ENCODE results near the gene SLC39A7. TPM values are rescaled to one million over a fixed set of nuclear protein-coding genes. Genes with fewer than 3 reads are reported as not detected.

SLC39A7 gene
- total and polyA plus RNA-seq, 2 experiments from 2014 or later: 26.9 to 126 TPM

- Histone ChIP-seq H3K9ac (no peak overlapping the region), H2AFZ (no peak overlapping the region), H3F3A (ENCODE audit: insufficient read depth) (peaks cover 13% of the 10 kb centered on the region; the same call in 1 of the 2 replicates), H3K36me3 (ENCODE audit: low read depth) (0 out of 2 replicates have a peak, but pooled peaks cover 5% of the 10 kb centered on the region), H3K4me3 (peak overlapping the region; percentile 78), H3K4me2 (ENCODE audit: unreplicated experiment) (no peak overlapping the region), H3K27me3 (replicated peaks; ENCODE audit: insufficient read depth) (no peaks in the 10 kb centered on the region), H4K20me1 (ENCODE audit: insufficient read depth) (no peaks in the 10 kb centered on the region), H3K4me1 (ENCODE audit: insufficient read depth) (peaks cover 17% of the 10 kb centered on the region), H3K9me3 (ENCODE audit: low read depth) (no peaks in the 10 kb centered on the region), H3K27ac (no peak overlapping the region), H3K9me2 (ENCODE audit: insufficient read depth) (no peaks in the 10 kb centered on the region), H3K79me2 (ENCODE audit: insufficient read depth) (peaks cover 9% of the 10 kb centered on the region)
- in situ Hi-C loops (cut with MboI): no loop called here
- no peak for DNase-seq
- TF ChIP-seq EZH2phosphoT487 (IDR thresholded peaks at IDR 0.05; ENCODE audit: insufficient read depth, low read depth): no peak
- TF ChIP-seq EZH2 (IDR thresholded peaks at IDR 0.05; ENCODE audit: insufficient read depth, poor library complexity, severe bottlenecking): no peak
- 93 to 94% methylated on average over 16 to 18 of the region's 18 CpGs for WGBS, 2 experiments (ENCODE audit: low coverage in 1 of 2, low lambda C conversion rate in 2 of 2, missing lambda C conversion rate in 2 of 2)
Measured at GRCh38 chr6:33211666-33212422, 11.2 kb downstream of the SLC39A7 start.

DNA sequence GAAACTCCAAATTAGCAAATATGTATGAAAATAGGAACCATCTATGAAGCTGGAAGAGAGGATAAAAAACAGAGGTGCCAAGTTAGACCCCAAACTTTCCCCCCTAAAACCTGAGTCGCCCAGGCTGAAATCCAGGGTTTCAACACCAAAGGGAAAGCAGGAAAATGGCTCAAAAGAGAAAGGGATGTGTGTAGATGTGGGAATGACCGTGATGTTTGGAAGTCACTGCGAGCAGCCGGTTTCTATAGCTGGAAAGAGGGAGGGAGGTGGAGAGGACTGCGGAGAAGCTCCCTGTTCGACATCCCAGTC, 12.1 kb downstream of the SLC39A7 start:
- H3K36me3 ChIP-seq (ENCODE audit: low read depth): 0 out of 2 replicates have a peak, but pooled peaks cover 5% of the 10 kb centered on the region
- H3K79me2 ChIP-seq (ENCODE audit: insufficient read depth): peaks cover 8% of the 10 kb centered on the region
- H3K4me1 ChIP-seq (ENCODE audit: insufficient read depth): peaks cover 10% of the 10 kb centered on the region
- peaks cover 13% of the 10 kb centered on the region; the same call in 1 of the 2 replicates for H3F3A ChIP-seq (ENCODE audit: insufficient read depth)
- H2AFZ ChIP-seq: peak overlapping the region; percentile 66
- no peaks in the 10 kb centered on the region for H3K9me3 ChIP-seq (ENCODE audit: low read depth)
- peak overlapping the region; percentile 66 for H3K9ac ChIP-seq
- H3K27ac ChIP-seq: no peak overlapping the region
- H3K9me2 ChIP-seq (ENCODE audit: insufficient read depth): no peaks in the 10 kb centered on the region
- TF ChIP-seq EZH2 (IDR thresholded peaks at IDR 0.05; ENCODE audit: insufficient read depth, poor library complexity, severe bottlenecking) (no peak), EZH2phosphoT487 (IDR thresholded peaks at IDR 0.05; ENCODE audit: insufficient read depth, low read depth) (no peak)
- H3K4me2 ChIP-seq (ENCODE audit: unreplicated experiment): peak overlapping the region; percentile 98
- peak; percentile 62 for DNase-seq
- no peaks in the 10 kb centered on the region for H3K27me3 ChIP-seq (replicated peaks; ENCODE audit: insufficient read depth)
- H4K20me1 ChIP-seq (ENCODE audit: insufficient read depth): no peaks in the 10 kb centered on the region
- in situ Hi-C loops (cut with MboI): no loop called here
- H3K4me3 ChIP-seq: peak overlapping the region; percentile 78
- WGBS, 2 experiments (ENCODE audit: low coverage in 1 of 2, low lambda C conversion rate in 2 of 2, missing lambda C conversion rate in 2 of 2): 0 to 1% methylated on average over 6 of the region's 6 CpGs

DNA sequence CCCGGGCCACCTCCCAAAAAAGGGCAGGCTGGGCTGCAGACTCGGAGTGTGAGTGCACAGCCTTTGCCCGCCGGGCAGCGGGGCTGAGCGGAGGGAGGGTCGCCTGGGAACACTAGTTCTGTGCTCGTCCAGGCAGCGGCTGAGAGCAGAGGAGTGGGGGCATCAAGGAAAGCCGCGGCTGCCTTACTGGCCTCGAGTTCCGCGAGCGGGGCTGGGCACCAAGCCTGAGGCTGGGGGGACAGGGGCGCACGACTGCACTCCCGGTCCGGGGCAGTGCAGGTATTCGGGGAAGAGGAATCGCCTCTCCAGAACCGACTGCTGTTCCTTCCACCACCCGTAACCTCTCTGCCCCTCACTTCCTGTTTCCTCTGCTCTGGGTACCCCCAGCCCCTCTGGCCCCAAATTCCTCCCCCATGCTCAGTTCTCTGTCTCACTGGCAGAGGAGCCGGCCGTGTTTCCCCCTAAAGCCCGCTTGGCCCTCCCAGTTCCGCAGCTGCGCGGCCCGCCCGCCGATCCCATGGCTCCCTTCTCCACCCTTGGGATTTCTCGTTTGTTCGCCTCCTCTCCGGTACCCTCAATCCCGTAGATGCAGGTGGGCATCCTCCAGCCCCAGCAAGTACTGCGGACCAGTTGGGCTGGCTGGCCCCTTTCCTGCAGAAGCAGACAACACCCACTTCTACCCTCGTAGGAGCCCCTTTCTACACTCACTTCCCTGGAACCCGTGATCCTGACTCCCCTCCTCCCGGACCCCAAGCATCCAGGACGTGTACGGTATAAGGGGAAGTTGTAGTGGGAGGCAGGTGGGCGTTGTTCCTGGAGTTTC, 12.7 kb downstream of the SLC39A7 start:
- WGBS, 2 experiments (ENCODE audit: low coverage in 1 of 2, low lambda C conversion rate in 2 of 2, missing lambda C conversion rate in 2 of 2): 1% methylated on average over 32 to 43 of the region's 43 CpGs
- peak; percentile 54 for DNase-seq
- H3K27ac ChIP-seq: no peak overlapping the region

DNA sequence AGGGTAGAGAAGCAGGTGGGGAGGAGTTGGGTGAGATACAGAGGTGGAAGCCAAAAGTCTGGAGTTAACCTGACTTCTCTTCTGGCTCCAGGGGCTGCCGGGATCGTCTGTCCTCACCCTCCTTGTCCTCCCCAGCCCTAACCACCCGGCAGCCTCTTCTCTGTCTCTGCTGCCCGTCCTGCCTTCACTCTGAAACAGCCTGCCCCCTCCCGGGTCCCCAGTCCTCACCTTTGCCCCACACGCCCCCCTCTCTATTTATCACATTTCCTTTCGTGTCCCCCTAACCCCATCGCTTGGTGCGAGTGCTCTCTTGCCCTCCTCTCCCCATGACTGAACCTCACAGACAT, 13.3 kb downstream of the SLC39A7 start:
- Histone ChIP-seq H3K27ac (no peak overlapping the region), H3K9ac (peak overlapping the region; percentile 66), H3K79me2 (ENCODE audit: insufficient read depth) (peaks cover 1% of the 10 kb centered on the region; the same call in 1 of the 2 replicates), H3K4me1 (ENCODE audit: insufficient read depth) (peaks cover 10% of the 10 kb centered on the region), H3K9me3 (ENCODE audit: low read depth) (no peaks in the 10 kb centered on the region), H3K4me3 (peak overlapping the region; percentile 78), H3K4me2 (ENCODE audit: unreplicated experiment) (peak overlapping the region; percentile 98), H2AFZ (peak overlapping the region; percentile 66), H3K27me3 (replicated peaks; ENCODE audit: insufficient read depth) (no peaks in the 10 kb centered on the region), H3F3A (ENCODE audit: insufficient read depth) (peaks cover 12% of the 10 kb centered on the region; the same call in 1 of the 2 replicates), H4K20me1 (ENCODE audit: insufficient read depth) (no peaks in the 10 kb centered on the region), H3K9me2 (ENCODE audit: insufficient read depth) (no peaks in the 10 kb centered on the region), H3K36me3 (ENCODE audit: low read depth) (0 out of 2 replicates have a peak, but pooled peaks cover 5% of the 10 kb centered on the region)
- DNase-seq: no peak
- in situ Hi-C loops (cut with MboI): no loop called here
- no peak for TF ChIP-seq EZH2phosphoT487 (IDR thresholded peaks at IDR 0.05; ENCODE audit: insufficient read depth, low read depth)
- no peak for TF ChIP-seq EZH2 (IDR thresholded peaks at IDR 0.05; ENCODE audit: insufficient read depth, poor library complexity, severe bottlenecking)
- WGBS, 2 experiments (ENCODE audit: low coverage in 1 of 2, low lambda C conversion rate in 2 of 2, missing lambda C conversion rate in 2 of 2): 14 to 20% methylated on average over 5 to 9 of the region's 9 CpGs

More for the DNA sequence above, 12.7 kb downstream of the SLC39A7 start:
- H3F3A ChIP-seq (ENCODE audit: insufficient read depth): peaks cover 13% of the 10 kb centered on the region; the same call in 1 of the 2 replicates
- H2AFZ ChIP-seq: peak overlapping the region; percentile 66
- in situ Hi-C loops (cut with MboI): no loop called here
- H3K4me2 ChIP-seq (ENCODE audit: unreplicated experiment): peak overlapping the region; percentile 98
- H4K20me1 ChIP-seq (ENCODE audit: insufficient read depth): no peaks in the 10 kb centered on the region
- H3K27me3 ChIP-seq (replicated peaks; ENCODE audit: insufficient read depth): no peaks in the 10 kb centered on the region
- no peaks in the 10 kb centered on the region for H3K9me2 ChIP-seq (ENCODE audit: insufficient read depth)
- peaks cover 10% of the 10 kb centered on the region for H3K4me1 ChIP-seq (ENCODE audit: insufficient read depth)
- TF ChIP-seq EZH2 (IDR thresholded peaks at IDR 0.05; ENCODE audit: insufficient read depth, poor library complexity, severe bottlenecking) (no peak), EZH2phosphoT487 (IDR thresholded peaks at IDR 0.05; ENCODE audit: insufficient read depth, low read depth) (no peak)
- peak overlapping the region; percentile 66 for H3K9ac ChIP-seq
- peak overlapping the region; percentile 78 for H3K4me3 ChIP-seq
- no peaks in the 10 kb centered on the region for H3K9me3 ChIP-seq (ENCODE audit: low read depth)
- 0 out of 2 replicates have a peak, but pooled peaks cover 5% of the 10 kb centered on the region for H3K36me3 ChIP-seq (ENCODE audit: low read depth)
- peaks cover 5% of the 10 kb centered on the region; the same call in 1 of the 2 replicates for H3K79me2 ChIP-seq (ENCODE audit: insufficient read depth)
